NCI-H2196 treated with DMSO at 0.1 percent for 48 hours (cell line): ENCODE data around the gene TMEM208.
A peak's percentile ranks its signal among the peaks of the same experiment; 100 is the strongest.

ENCODE experiments used
- DNase-seq: peaks from one replicate; lab custom pipeline; 2025; ENCODE audit not compliant: unreplicated experiment; lab: John Stamatoyannopoulos, UW

The TMEM208 gene

DNA sequence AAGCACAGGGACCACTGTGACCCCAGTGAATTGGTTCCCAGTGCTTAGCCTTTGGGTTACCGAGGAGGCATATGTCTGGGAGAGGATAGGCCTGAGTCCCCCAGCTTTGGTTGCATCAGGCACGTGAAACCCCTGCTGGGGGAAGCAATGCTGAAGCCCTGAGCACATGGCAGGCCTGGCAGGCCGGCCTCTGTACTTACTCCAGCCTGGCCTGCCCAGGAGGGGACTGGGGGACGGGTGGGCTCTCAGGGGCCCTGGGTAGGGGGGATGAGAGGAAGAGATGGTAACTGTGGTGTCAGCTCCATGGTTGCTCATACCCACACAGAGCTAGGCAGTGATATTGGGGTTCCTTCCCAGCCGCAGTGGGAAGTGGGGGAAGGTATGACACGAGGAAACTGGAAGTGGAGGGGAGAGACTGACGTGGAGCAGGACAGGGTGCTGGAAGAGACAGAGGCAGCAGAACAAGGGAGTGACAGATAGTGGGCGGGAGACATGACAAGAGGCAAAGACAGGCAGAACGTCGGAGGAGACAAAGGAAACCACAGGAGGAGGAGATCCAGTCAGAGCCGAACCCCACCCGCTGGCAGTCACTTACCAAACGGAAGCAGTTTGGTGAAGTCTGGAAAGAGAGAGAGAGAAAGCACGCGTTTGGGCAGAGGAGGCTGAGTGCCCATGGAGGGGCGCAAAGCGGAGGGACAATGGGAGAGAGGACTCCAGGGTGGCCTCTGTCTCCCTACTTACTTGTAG, 9.1 kb downstream of the TMEM208 start:
- no peak for DNase-seq

DNA sequence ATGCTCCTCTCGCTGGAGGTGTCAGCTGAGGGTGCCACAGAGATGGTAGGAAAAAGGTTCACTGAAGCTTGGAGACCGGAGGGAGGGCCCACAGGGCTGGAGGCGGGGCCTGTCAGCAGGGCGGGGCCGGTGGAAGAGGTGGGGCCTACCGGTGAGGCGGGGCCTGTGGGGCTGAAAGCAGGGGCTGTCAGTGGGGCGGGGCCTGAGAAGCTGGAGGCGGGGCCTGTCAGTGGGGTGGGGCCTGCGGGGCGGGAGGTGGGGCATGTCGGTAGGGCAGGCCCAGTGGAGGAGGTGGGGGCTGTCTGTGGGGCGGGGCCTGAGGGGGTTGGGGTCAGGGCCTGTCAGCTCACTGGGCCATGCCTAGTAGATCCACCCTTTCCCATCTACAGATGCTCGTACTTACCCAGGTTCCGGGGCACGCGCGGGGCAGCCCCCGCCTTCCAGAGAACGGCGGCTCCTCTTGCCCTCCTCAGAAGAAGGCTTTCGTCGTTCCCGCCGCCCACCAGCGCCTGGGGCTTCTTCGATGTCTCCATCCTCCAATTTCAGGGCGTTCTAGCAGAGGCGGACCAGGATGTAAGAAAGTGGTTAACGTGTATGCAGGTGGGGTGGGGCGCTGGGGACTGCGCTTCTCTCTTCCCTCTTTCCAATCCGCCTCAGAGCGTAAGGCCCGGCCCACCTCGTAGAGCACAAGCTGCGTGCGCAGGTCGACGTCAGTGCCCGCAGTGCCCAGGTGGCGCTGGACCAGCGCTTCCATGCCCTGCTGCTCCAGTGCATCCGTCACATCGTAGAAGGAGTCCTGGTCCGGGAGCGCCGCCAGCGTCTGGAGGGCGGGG, 9.8 kb downstream of the TMEM208 start:
- no peak for DNase-seq

DNA sequence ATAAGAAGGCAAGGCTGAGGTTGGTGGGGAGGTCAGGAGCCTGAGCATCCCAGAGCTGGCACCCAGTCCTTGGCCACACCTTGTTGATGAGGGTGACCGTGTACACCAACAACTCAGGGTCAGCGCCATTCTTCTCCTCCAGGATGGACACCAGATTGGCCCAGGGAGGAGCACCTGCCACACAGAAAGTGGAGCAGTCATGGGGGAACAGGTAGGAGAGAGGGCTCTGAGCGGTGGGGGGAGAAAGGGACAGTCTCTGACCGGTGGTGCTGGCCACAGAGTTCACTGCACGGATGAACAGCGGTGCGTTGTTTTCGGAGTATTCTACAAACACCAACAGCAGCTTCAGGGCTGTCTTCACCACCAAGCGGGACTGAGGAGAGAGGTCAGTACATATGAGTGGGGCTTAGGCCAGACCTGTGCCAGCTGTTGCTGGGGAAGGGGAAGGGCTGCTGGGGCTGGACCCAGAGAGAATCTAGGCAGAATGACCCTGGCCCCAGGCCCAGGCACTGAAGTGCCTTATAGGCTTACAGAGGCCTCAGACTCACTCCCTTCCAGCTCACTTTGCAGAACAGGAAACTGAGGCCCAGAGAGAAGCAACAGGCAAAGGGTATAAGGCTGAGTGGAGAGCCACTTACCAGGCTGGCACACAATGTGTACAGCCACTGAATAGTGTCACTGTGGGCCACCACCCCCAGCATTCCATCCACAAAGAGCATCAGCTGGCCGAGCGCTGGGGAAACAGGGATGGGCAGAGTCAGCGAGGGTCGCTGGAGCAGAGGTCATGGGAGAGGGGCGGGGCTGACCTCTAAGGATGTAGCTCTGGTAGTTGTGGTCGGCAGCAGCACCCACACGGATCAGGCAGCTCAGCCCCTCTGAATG, 10.7 kb downstream of the TMEM208 start:
- no peak for DNase-seq

DNA sequence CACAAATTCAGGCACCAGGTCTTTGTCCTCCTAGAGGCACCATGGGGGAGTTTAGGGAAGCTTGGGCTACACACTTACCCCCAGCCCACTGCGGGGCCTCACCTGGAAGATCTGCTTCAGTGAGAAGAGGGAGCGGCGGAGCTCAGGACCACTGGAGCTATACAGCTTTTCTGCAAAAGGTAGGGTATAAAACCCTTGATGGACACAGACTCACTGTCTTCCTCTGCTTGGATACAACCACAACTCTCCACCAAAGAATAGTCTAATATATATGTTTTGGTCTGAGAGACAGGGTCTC, 11.3 kb downstream of the TMEM208 start:
- DNase-seq = no peak

DNA sequence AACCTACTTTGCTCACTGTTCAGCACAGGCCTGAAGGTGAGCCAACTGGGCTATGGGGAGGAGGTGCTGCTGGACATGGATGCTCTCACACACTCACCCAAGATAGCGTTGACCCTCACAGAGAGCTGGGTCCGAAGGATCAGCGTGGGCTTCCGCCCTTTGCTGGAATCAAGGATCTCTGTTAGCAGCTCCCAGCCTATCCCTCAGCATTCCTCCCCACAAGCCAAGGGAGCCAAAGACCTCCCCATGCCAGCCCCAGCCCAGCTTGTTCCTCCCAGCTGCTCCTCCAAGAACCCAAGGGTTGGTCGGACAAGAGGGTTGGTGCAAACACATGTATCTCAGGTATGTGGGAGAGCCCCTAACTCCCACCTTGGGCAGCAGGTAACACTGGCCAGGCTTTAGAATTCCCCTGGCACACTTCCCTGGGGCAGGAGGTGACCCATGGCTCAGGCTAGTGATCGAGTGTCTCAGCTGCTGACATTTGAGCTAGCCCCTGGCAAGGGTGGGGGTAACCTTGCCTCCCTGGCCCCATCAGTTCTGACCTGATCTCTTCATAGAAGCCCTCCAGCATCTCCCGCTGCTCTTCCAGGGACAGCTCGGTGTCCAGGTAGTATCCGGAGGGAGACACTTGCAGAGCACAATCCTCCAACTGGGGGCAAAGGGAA, 12.0 kb downstream of the TMEM208 start:
- no peak for DNase-seq

DNA sequence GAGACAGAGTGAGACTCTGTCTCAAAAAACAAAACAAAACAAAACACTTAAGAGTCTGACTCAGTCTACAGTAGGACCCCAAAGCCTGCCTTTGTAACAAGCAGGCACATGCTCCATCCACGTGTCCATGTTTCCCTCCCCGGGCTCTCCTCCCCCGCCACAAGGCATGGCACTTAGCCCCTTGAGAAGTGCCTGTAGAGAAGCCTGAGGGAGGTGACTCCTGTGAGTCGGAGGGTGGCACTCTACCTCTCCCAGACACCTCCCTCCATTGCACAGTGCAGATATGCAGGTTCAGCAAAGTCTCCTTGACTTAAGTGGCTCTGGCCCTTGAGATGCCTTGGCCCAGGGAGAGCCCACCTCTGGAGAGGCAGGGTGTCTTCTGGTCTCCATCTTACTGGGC, 13.6 kb downstream of the TMEM208 start:
- no peak for DNase-seq

DNA sequence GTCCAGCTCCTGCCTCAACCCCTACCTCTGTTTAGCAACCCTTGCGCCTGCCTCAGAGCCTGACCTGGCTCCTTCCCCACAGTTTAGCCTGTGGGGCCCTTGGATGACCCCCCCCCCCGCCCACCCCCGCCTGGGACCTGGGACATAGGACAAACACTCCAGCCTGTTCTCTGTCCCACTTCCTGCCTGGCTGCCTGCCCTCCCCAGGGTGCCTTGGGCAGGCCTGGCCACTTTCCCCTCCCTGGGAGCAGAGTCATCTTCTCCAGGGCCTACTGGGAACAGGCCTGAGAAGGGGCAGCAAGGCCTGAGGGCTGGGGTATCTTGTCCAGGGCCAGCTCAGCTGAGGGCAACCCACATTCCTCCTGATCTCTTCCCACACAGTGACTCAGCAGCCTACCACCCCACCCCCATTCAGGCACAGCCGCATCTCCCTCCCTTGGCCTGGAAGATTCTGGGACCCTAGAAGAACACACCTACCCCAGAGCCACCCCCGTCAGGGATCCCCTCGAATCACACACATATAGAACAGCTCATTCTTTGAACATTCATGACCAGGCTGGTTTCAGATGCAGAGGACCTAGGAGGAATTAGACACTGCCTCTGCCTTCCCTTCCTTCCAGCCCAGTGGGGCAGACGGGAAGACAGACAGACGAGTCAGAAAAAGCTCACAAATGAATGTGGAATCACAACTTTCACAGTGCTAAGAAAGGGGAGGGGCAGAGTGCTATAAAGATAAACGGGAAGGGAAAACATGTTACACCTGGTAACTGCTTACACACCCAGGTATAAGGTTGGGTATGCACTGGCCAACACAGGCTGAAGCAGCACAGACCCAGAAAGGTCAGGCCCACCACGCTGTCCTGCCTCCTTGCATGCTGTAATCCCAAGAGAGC, 14.3 kb downstream of the TMEM208 start:
- peak; percentile 17 for DNase-seq

DNA sequence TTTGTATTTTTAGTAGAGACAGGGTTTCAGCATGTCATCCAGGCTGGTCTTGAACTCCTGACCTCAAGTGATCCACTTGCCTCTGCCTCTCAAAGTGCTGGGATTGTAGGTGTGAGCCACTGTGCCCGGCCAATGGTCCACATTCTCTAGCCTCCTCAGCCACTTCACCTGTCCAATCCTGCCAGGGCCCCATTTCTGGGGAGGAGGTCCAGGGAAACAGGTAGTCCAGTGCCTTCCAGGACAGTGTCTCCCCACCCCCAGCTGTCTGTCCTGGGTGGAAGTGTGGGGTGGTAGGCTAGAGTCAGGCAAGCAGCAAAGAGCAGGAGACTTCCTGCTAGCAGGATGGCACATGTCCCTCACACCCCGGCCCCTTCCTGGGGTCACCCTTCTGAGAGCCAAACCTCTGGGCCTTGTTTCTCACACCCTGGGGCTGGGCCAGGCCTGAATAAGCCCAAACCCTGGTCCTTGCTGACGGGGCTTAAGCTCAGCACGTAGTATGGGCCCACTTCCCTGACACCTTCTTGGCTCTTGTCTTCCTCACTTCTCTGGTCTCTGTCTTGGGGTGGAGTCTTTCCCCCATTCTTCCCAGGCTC, 15.3 kb downstream of the TMEM208 start:
- no peak for DNase-seq

DNA sequence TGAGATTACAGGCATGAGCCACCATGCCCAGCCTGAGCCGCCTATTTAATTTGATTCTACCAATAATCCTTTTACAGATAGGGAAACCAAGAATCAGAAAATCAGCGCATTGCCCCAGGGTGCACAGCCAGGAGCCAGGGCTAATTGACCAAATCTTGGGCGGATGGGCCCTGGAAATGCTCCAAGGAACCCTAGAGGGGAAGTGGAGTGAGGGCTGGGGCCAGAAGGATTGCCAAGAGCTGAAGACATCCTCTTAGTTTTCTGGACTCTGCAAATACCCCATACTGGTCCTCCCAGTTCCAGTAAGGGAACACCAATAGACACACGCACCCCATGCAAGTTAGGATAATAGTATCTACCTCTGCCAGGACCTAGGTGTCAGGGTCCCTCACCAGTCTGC, 16.6 kb downstream of the TMEM208 start:
- DNase-seq = no peak

DNA sequence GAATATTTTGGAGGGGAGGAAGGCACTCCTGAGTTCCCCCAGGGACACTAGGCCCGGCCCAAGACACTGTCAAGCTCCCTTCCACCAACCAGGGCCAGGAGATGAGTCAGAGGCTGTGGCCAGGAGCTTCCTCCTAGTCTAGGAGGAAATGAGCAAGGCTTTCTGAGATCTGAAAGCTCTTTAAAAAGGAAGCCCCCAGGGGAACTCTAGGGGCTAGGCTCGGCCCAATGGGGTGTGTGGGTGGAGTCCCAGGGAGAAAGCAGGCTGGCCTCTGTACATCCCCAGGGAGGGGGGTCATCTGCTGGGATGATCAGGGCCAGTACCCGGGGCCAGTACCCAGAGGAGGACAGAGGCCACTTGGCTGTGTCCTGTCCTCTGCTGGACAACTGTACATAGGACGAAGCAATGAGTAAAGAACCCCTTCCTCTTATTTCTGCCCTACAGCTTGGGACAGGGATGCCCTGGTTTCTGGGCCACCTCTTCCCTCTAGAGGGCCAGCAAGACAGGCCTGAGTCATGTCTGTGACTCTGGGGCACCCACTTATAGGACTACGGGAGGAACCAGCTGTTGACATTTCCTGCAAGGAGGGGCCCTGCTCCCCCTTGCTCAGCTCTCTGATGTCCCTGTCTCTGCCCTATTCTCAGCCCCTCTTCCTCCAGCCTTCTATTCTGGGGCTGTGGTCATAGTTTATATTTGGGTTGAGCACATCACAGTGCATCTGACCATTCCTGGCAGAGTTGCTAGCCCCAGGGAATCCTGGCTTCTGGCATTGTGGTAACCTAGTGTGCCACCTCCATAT, 17.7 kb downstream of the TMEM208 start:
- DNase-seq = no peak

DNA sequence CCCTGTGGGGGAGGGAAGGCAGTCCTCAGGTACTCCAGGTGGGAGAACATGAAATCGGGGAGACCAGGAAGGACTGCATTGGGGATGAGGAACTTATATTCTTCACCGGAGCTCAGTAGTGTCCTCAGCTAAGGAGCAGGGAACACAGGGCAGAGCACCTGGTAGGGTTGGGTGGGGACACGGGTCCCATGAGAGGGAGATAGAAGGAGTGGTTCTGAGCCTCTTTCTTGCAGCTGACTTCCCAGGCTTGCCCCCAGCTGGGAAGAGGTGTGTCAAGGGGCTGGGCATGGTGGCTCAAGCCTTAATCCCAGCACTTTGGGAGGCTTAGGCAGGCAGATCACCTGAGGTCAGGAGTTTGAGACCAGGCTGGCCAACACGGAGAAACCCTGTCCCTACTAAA, 18.3 kb downstream of the TMEM208 start:
- DNase-seq = no peak

DNA sequence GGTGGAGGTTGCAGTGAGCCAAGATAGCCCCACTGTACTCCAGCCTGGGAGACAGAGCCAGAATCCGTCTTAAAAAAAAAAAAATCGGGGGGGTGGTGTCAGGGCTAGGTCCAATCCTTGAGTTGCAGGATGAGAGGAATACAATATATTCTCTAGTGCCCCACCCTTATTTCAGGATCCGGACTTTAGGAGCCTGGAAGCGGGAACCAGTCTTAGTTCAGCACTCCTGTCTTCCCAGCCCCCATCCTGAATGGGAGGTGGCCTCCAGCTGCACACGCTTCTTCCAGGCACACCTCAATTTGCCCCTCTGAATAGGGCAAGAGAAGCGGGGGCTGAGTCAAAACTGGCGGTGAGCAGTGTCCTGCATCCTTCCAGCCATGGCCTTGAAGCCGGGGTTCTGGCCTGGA, 18.7 kb downstream of the TMEM208 start:
- no peak for DNase-seq

DNA sequence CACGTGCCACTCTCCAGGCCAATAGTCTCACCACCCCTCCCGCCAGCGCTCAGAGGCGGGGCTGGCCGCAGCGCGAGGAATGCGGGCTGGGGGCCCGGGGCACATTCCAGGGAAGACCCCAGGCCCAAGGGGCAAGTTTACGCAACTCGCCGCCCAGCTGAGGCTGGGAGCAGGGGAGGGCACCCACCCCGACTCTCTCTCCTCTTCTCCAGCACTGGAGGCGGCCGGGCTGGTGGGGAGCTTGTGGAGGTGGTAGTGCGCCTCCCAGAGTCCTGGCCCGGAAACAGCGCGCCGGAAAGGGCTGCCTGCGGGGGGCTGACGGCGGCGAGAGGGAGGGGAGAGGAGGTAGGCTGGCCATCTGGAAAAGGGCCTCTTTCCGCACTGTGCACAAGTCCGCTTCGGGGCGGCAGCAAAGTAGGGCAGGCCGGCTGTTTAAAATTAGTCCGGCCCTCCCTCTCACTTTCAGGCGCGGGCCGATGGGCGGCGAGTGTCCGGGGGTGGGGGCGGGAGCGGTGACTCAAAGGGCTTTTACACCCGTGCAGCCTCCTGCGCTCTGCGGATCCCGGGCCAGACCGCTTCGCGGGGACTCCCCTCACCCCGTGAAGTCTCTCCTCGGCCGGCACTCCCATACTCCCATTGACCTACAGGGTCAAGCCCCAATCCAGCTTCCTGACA, 19.3 kb downstream of the TMEM208 start:
- peak; percentile 27 for DNase-seq

DNA sequence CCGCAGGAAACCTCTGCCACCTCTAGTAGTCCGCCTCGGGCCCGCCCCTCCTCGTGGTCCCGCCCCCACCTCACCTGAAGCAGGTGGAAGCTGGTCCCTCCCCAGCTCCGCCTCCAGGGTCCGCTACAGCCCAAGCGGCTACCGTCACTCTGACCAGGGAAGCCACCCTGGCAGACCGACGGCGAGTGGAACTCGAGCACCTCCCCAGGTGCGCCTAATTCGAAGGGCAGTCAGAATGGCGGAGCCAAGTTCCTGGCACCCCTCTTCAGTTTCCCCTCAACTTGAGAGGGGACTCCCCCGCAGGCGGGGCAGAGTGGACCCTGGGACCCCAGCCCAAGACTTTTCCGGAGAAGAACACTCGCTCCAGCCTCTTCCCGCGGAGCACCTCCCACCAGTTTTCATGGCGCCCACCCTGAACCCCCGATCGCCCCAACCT, 19.8 kb downstream of the TMEM208 start:
- peak; percentile 63 for DNase-seq

DNA sequence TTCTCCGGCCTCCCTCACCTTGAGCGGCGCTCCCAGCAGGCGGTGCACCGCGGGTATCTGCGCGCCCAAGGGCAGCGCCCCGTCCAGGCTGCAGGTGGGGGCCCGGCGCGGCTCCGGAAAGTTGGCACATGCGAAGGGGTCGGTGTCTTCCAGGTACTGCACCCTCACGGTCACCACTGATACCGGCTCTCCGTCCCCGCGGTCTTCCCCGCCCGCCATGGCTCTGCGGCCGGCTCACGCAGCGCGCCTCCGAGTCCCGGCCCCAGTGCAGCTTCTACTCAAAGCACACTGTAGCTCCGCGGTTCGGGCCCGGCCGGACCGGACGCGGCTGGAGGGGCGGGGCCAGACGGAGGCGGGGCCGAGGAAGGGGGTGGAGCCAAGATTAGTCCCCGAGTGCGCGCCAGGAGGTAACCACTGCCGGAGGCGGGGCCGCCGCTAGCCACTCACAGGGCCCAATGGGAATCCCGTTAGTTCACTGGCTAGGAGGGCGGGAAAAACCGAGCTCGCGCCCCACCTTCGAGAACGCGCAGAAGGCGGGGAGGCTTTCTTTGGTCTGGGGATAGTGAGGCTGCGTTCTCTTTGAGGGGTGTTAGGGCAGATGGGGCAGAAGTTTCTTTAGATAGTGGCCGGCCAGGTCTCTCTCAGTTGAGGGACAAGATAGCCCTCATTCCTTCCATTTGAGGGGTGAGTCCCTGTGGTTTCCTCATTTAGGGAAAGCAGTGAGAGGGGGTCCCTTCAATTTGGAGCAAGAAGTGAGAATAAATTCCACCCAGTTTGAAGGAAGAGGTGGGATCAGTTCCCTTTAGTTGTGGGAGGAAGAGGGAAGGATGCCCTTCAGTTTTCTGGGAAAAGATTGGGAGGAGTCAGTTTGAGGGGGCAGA, 20.5 kb downstream of the TMEM208 start, which contains the start of gene FHOD1:
Gene FHOD1, minus strand, starts transcription at position 290 of the 881 bp plus-strand sequence. Its CDS starts 71 bp downstream, at position 219.
- DNase-seq = peak; percentile 71

DNA sequence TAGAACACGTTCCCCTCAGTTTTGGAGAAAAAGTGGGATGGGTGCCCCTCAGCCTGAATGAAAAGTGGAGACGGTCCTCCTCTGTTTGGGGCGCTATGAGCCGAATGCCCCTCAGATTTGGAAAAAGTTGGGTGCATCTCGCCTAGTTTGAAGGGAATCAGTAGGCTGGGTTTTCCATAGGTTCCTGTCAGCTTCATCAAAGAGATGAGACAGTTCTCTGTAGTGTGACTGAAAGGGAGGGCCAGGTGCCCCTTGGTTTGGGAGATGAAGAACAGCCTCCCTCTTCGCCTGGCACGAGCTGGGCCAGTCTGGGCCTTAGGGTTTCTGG, 21.1 kb downstream of the TMEM208 start:
- DNase-seq = no peak

DNA sequence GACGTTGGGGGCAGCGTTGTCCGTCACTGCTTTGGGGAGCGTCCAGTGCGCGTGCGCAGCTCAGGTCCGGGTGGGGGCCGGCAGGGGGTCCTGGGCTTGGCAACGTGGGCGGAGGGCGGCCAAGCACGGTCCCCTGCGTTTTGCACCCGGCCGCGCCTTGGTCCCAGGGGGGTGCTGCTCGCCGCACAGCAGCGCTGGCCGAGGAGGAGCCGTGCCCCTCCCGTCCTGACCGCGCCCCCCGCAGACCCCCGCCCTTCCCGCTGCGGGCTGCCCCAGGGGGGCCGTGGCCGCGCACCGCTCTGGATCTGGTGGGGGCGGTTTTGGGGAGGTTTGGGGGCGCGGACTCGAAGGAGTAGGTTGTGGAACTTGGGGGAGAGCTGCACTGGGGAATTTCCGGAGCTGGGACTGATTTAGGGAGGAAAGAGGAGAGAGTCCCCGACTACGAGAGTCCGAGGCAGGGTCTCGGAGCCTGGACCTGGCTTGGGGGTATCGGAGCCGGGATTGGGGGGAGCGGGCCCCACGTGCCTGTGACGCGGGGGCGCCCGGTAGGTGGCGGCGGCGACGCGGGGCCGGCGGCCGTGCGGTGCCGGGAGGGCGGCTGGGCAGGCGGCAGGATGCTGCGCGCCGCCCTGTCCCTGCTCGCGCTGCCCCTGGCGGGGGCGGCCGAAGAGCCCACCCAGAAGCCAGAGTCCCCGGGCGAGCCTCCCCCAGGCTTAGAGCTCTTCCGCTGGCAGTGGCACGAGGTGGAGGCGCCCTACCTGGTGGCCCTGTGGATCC, 21.7 kb downstream of the TMEM208 start, which contains the start of gene SLC9A5:
Gene SLC9A5, plus strand, starts transcription at position 579 of the 777 bp plus-strand sequence. Its CDS starts 36 bp downstream, at position 615.
- DNase-seq = no peak
